OCI-LY3 (cell line): ENCODE data around the gene AGPAT4.

Source experiments
- H2AFZ ChIP-seq: fragments of 200-600, 300-600 bp; shearing (Covaris generic); 2 replicates; pipeline ENCODE4 v1.6.0; 2014; ENCODE audit warnings: antibody characterized with exemption, low read depth, low read length
- H3K27ac ChIP-seq: fragments of 200-600, 300-600 bp; sonication (generic); 2 replicates; pipeline ENCODE4 v1.5.1; 2014; ENCODE audit warnings: mild to moderate bottlenecking, low read length, moderate library complexity, mixed read lengths
- H3K27me3 ChIP-seq: fragments of 200-600, 300-600 bp; sonication (generic); 2 replicates; pipeline ENCODE4 v1.6.1; 2014; ENCODE audit warnings: low read depth, low read length, mixed read lengths
- H3K36me3 ChIP-seq: fragments of 200-600, 300-600 bp; sonication (generic); replicated peaks from 2 replicates; pipeline ENCODE3; 2014; ENCODE audit warnings: low read depth, low read length, mixed read lengths
- H3K4me1 ChIP-seq: fragments of 300-600, 200-600 bp; sonication (generic); 2 replicates; pipeline ENCODE4 v1.6.1; 2014; ENCODE audit warnings: low read length, mixed read lengths
- H3K4me2 ChIP-seq: fragments of 200-600, 300-600 bp; sonication (generic); 2 replicates; pipeline ENCODE4 v1.6.1; 2014; ENCODE audit warnings: low read length, mixed read lengths
- H3K4me3 ChIP-seq: fragments of 300-600, 200-600 bp; sonication (generic); 2 replicates; pipeline ENCODE4 v1.5.1; 2014; ENCODE audit warnings: antibody characterized with exemption, mild to moderate bottlenecking, low read length, moderate library complexity
- H3K79me2 ChIP-seq: fragments of 300-600, 200-600 bp; shearing (Covaris generic); 2 replicates; pipeline ENCODE4 v1.6.1; 2014; ENCODE audit warnings: mild to moderate bottlenecking, low read length, mixed read lengths
- H3K9ac ChIP-seq: fragments of 300-600, 200-600 bp; shearing (Covaris generic); 2 replicates; pipeline ENCODE4 v1.6.0; 2014; ENCODE audit warnings: mild to moderate bottlenecking, low read length, moderate library complexity
- H3K9me3 ChIP-seq: fragments of 200-600, 300-600 bp; shearing (Covaris generic); 2 replicates; pipeline ENCODE4 v1.6.1; 2014; ENCODE audit warnings: low read length, mixed read lengths; ENCODE audit not compliant: insufficient read depth
- H4K20me1 ChIP-seq: fragments of 200-600, 300-600 bp; sonication (generic); 2 replicates; pipeline ENCODE4 v1.6.1; 2016; ENCODE audit warnings: low read length, mixed read lengths; ENCODE audit not compliant: insufficient read depth
- EZH2phosphoT487 ChIP-seq: fragments of 200-600 bp; shearing (Covaris generic); IDR thresholded peaks from 2 replicates; pipeline ENCODE4 v1.6.1; 2018; ENCODE audit warnings: antibody characterized with exemption, mixed run types, low read depth
- TF ChIP-seq, protein P1 (sequence below): fragments of 200-600, 300-600 bp; sonication (generic); IDR thresholded peaks from 2 replicates; pipeline ENCODE4 v1.5.1; 2014; ENCODE audit warnings: antibody characterized with exemption, low read length, low read depth

Gene AGPAT4

DNA sequence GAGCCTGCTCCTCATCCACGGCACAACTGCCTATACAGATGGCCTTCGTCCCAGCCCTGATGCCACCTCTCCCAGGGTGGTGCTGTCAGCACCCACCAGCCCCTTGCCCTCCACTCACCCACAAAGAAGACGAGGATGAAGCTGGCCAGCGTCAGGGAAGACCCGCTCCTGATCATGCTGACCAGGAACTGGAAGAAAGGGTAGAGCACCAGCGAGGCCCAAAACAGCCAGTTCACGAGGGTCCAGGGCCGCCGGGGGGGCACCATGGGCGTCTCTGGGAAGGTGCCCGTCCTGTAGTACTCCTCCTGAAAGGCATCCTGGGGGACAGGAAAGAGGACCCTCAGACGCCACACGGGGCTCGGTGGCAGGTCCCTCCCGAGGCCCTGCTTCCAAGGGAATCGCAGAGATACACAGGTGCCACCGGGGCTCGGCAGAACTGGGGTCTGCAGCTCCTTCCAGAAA is 134.5 kb downstream of the AGPAT4 start:
- Histone ChIP-seq H3K27me3 (no peaks in the 10 kb centered on the region), H3K4me1 (peaks cover 18% of the 10 kb centered on the region), H3K9ac (no peak overlapping the region), H3K4me2 (no peak overlapping the region), H3K79me2 (no peaks in the 10 kb centered on the region), H3K9me3 (no peaks in the 10 kb centered on the region), H4K20me1 (no peaks in the 10 kb centered on the region), H3K36me3 (no peaks in the 10 kb centered on the region), H3K4me3 (no peak overlapping the region), H3K27ac (no peak overlapping the region), H2AFZ (no peak overlapping the region)
- TF ChIP-seq, protein P1, sequence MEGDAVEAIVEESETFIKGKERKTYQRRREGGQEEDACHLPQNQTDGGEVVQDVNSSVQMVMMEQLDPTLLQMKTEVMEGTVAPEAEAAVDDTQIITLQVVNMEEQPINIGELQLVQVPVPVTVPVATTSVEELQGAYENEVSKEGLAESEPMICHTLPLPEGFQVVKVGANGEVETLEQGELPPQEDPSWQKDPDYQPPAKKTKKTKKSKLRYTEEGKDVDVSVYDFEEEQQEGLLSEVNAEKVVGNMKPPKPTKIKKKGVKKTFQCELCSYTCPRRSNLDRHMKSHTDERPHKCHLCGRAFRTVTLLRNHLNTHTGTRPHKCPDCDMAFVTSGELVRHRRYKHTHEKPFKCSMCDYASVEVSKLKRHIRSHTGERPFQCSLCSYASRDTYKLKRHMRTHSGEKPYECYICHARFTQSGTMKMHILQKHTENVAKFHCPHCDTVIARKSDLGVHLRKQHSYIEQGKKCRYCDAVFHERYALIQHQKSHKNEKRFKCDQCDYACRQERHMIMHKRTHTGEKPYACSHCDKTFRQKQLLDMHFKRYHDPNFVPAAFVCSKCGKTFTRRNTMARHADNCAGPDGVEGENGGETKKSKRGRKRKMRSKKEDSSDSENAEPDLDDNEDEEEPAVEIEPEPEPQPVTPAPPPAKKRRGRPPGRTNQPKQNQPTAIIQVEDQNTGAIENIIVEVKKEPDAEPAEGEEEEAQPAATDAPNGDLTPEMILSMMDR = no peak

DNA sequence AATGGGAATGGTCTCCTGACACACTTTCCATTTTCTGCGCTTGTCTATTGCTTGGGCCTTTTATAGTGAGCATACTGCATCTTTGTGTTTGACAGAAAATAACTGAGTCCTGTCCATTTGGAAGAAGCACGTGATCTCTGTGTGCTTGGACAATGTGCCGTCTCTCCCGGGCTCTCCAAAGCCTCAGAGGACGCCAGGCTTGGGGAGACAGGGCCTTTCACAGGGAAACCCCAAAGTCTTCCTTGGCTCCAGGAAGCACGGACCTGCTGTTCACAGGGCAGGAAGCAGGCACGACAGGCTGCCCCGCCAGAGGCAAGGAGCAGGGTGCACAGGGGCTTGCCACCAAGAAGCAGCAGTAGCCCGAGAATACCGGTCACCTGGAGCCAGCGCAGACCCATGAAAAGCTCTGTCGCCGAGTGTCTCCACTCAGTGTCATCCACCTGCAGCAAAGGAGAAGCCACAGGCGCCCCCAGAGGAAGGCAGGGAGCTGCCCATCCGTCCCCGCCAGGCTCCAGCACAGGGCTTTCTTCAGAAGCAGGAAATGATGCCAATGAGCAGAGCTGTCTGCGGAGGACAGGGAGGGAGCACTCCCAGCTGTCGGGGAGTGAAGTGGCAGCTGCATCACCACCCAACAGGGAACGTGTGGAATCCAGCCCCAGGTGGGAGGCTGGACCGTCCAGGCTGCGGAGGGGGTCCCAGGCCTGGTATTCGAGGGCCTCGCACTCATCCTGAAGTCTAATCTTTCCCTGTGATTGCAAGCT is 135.1 kb downstream of the AGPAT4 start:
- Histone ChIP-seq H3K27ac (no peak overlapping the region), H3K4me3 (no peak overlapping the region), H3K36me3 (no peaks in the 10 kb centered on the region), H3K9ac (no peak overlapping the region), H3K4me1 (peaks cover 18% of the 10 kb centered on the region), H3K79me2 (no peaks in the 10 kb centered on the region), H2AFZ (no peak overlapping the region), H3K27me3 (no peaks in the 10 kb centered on the region), H3K9me3 (no peaks in the 10 kb centered on the region), H4K20me1 (no peaks in the 10 kb centered on the region), H3K4me2 (no peak overlapping the region)
- TF ChIP-seq EZH2phosphoT487 = no peak
- TF ChIP-seq, protein P1 = no peak

DNA sequence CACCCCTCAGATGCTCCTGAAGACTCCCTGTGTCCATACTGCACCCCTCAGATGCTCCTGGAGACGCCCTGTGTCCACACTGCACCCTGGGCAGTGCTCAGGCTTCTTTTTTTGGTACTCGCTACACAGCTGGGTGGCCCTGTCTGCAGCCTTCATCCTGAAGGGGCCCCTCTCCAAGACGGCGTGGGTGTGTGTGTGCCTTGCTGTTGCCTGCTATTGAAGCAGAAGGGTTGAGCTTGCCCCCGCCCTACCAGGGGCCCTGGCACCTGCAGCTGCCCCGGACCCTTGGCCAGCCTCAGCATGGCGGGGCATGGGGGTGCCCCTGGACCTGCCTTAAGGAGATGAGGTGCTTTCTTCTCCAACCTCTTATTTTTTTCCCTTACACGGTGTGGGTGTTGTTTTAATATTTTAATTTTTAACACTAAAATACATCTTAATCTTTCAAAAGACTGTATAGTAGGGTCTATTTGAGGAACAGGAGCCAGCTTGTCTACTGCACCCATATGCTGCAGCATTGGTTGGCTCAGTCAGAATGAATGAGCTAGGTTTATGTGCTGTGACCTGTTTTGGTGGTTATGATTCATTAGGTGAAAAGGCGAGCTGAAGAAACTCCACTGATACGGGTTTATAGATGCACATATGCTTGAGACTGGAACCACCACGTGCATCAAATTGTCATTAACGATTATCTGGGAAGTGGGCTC is 135.9 kb downstream of the AGPAT4 start:
- H3K9me3 ChIP-seq = no peaks in the 10 kb centered on the region
- H3K4me2 ChIP-seq = no peak overlapping the region
- no peak overlapping the region for H2AFZ ChIP-seq
- peaks cover 18% of the 10 kb centered on the region for H3K4me1 ChIP-seq
- H4K20me1 ChIP-seq = no peaks in the 10 kb centered on the region
- H3K27me3 ChIP-seq = no peaks in the 10 kb centered on the region
- H3K27ac ChIP-seq = no peak overlapping the region
- no peak overlapping the region for H3K4me3 ChIP-seq
- no peak for TF ChIP-seq EZH2phosphoT487
- TF ChIP-seq, protein P1 = no peak
- no peak overlapping the region for H3K9ac ChIP-seq
- no peaks in the 10 kb centered on the region for H3K79me2 ChIP-seq
- no peaks in the 10 kb centered on the region for H3K36me3 ChIP-seq

DNA sequence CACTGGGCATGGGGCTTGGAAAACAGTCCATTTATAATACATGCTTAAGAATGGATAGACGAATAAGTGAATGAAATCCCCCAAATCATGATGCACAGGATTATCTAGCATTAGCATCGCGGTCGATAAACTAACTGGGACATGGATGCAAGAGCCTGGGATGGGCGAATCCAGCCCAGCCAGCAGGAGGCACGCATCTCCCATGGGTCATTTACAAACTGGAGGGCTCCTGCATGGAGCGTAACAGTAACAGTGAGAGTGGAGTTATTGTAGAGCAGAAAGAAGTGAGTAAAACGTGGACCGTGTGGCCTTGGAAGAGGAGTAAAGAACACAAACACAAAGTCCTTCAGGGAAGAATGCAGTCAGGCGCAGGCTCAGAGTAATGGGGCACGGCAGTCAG is 136.5 kb downstream of the AGPAT4 start:
- H3K9me3 ChIP-seq = no peaks in the 10 kb centered on the region
- H3K4me3 ChIP-seq = no peak overlapping the region
- TF ChIP-seq, protein P1 = no peak
- H2AFZ ChIP-seq = no peak overlapping the region
- no peaks in the 10 kb centered on the region for H3K36me3 ChIP-seq
- H3K27me3 ChIP-seq = no peaks in the 10 kb centered on the region
- no peaks in the 10 kb centered on the region for H4K20me1 ChIP-seq
- H3K27ac ChIP-seq = no peak overlapping the region
- H3K4me2 ChIP-seq = no peak overlapping the region
- H3K4me1 ChIP-seq = peaks cover 18% of the 10 kb centered on the region
- H3K9ac ChIP-seq = no peak overlapping the region
- no peaks in the 10 kb centered on the region for H3K79me2 ChIP-seq
